TTC549 (cell line): ENCODE results near the gene CYP8B1.
"Not testable (repeated sequence)": the region's sequence is repeated elsewhere in the genome, so short reads cannot be mapped to it uniquely, and the experiment has no call there.

ENCODE experiments used
- FAIRE-seq: peaks from 2 replicates; lab custom pipeline; 2012; peaks lifted over from hg19 to GRCh38; lab: Jason Lieb, UNC

CYP8B1 gene

DNA sequence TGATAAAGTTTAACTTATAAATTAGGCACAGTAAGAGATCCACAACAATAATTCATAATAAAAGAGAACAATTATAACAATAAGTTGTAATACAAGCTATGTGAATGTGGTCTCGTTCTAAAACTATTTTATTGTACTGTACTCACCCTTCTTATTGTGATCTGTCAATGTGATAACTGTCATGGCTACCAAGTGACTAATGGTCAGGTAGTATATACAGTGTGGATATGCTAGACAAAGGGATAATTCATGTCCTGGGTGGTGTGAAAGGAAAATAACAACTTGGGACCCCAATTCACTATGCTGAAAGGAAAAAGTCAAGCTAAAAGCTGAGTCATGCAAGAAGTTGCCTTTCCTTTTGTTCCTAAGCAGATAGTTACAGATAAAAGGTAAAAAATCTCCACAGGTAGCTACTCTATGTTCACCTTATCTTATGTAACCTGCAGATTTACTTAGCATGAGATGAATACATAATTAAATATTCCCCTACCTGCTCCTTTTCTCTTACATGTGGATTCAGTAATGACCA is 10.7 kb upstream of the CYP8B1 start:
- no peak for FAIRE-seq

DNA sequence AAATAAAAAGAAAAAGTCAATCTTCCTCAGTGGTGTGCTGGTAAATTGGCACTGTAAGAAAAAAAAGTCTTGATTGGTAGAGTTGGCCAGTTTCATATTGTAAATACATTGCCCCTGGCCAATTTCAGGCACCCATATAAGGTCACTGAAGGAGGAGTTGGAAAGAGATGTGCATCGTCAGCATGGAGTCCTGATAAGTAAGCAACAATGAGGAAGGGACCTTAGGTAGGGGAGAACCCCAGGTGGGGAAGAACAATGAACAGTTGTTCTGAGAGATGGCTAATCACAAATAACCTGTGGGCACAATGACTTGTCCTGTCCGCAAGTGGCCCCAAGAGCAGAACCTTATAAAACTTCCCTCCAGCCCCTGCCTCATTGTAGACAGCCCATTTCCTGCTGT is 8.6 kb upstream of the CYP8B1 start:
- no peak for FAIRE-seq

DNA sequence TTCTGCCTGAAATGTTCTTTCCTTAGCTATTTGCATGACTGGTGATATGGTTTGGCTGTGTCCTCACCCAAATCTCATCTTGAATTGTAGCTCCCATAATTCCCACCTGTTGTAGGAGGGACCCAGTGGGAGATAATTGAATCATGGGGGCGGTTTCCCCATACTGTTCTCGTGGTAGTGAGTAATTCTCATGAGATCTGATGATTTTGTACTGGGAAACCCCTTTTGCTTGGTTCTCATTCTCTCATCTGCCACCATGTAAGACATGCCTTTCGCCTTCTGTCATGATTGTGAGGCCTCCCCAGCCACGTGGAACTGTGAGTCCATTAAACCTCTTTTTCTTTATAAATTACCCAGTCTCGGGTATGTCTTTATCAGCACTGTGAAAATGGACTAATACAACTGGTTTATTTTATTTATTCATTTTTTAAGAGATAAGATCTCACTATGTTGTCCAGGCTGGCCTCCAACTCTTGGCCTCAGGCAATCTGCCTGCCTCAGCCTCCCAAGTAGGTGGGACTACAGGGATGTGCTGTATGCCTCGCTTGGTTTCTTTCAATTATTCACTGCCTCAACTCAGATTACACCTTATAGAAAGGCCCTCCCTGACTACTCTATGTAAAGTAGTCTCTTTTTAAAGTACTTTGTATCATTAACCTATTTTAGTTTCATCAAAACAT is 7.7 kb upstream of the CYP8B1 start:
- not testable (repeated sequence) for FAIRE-seq

DNA sequence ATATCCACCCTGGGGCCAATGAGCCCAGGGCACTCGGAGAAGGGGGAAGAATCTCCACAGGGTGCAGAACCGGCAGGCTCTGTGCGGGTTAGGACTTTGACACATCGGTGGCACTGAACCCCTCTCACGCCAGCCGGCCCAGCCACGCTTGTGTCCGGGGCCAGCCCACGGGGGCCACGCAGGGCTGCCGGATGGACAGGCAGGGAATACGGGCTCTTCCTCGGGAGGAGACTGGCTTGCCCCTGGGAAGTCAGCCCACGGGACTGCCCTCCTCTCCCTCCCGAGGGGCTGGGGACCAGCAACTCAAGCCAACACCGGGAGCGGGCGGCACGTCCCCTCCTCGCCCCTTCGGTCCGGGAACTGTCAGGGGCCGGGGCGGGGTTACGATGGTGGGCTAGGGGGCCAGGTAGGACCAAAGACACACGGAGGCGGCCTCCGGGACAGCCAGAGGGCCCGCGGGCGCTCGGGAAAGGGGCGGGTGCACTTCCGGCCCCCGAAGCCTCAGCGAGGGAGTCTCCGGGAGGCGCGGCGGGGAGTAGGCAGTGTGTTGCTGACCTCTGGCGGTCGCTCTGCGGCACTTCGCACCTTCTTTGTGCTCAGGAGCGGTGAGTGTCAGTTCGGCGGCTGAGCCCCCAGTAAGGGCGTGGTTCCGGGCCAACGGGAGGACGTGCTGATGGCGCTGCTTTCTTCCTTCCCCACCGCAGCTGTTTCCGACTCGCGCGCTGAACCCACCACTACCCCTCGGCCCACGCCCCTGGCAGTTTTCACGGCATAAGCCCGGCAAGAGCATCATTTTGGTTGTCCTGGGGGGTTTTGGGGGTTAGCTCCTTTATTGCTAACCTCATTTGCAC is 5.1 kb upstream of the CYP8B1 start:
- FAIRE-seq = no peak

DNA sequence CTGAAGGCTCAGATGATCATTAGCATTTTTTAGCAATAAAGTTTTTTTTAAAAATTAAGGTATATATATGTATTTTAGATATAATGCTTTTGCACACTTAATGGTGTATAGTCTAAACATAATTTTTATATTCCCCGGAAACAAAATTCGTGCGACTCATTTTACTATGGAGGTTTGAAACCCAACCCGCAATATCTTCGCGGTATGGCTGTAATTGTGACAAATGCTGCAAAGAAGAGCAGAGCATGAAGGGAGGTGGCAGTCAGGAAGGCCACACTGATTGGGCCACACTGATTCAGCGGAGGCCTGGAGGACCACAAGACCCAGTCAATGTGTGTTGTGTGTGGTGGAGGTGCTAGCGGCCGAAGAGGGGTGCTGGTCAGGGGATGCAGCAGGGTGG is 4.5 kb upstream of the CYP8B1 start:
- no peak for FAIRE-seq

DNA sequence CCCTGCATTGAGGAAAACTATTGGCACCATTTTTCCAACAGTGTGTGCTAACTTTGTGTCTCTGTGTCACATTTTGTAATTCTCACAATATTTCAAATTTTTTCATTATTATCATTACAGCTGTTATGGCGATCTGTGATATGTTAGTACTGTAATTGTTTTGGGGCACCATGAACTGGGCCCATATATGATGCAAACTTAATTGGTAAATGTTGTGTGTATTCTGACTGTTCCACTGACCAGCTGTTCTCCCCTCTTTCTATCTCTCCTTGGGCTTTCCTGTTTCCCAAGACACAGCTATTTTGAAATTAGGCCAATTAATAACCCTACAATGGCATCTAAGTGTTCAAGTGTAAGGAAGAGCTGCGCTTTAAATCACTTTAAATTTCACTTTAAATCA is 2.2 kb upstream of the CYP8B1 start:
- no peak for FAIRE-seq

DNA sequence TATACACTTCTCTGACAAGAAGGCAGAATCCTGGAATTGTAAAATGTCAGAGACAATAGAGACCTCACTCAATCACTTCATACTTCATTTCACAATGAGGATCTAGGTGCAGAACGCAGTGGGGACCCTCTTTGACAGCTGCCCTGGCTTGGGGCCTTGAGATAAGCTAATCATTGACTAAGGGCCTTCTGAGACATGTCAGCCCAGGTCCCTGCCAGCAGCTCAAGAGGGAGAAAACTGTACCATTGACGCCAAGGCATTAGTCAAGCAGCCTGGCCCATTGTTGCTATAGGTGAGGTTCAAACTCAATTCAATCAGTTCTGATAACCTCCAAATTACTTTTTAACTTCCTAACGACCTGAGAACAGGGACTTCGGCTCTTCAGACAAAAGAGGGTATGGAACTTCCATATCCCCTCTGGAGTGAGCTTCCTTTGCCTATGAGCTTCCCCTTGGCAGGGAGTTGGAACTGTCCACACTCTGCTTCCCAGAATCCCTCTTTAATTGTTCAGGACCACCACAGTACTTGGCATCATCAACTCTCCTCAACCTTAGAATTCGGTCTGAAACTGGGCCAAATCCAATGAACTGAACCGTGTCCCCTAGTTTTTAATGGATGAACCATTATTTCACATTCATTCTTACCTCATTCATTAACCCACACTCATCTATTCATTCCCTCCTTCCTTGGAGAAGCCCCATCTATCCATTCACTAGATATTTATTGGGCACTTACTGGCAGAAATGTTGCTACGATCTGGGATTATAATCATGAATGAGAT is 1.5 kb upstream of the CYP8B1 start:
- no peak for FAIRE-seq

DNA sequence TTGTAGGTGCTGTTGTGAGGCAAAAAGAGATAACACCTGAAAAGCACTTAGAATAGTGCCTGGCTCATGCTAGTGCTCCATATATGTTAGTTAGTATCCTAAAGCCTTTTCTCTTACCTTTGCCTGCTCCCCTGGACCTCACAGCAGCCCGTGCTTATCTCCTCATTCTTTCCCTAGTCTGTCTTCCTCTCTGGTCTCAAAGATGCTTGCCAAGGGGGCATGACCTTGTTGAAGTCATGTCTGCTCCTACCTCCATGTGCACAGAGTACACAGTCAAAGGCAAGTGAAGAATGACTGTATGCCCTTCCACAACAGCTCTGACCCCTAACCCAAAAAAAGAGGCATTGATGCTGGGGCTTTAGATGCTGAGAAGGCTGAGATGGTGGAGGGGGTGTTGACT is 722 bp upstream of the CYP8B1 start:
- FAIRE-seq = no peak

DNA sequence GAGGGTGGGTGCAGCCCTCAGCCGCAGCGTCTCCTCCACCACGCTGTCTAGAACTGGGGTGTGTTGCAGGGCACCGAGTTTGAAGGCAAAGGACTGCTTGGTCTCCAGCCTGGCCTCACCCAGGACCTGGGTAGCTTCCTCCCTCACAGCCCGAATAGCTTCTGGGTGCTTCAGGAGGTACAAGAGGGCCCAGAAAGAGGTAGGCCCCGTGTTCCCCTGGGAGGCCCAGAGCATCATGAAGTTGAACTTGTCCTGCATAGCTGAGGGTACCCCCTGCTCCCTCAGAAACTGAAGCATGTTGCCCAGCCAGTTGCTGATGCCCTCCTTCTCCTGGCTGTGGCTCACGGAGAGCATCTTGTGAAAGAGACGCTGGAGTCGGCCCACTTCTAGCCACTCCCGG is 930 bp downstream of the CYP8B1 start:
- no peak for FAIRE-seq

DNA sequence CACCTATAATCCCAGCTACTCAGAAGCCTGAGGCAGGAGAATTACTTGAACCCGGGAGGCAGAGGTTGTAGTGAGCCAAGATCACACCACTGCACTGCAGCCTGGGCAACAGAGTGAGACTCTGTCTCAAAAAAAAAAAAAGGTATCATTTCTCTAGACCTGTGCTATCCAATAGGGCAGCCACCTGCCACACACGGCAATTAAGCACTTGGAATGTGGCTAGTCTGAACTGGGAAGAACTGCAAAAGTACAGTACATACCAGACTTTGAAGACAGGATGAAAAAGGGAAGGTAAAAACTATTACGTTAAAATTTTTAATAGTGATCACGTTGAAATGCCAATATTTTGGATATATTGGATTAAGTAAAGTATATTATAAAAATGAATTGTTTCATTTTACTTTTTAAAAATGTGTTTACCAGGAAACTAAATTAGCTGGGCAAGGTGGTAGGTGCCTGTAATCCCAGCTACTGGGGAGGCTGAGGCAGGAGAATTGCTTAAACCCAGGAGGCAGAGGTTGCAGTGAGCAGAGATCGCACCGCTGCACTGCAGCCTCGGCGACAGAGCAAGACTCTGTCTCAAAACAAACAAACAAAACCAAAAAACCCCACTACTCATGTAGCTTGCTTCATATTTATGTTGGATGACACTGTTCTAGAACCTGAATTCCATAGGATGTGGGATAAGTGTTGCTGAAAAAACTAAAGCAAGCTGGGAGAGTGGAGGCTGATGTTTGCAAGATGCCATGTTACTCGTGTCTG is 2.3 kb downstream of the CYP8B1 start:
- FAIRE-seq = no peak

DNA sequence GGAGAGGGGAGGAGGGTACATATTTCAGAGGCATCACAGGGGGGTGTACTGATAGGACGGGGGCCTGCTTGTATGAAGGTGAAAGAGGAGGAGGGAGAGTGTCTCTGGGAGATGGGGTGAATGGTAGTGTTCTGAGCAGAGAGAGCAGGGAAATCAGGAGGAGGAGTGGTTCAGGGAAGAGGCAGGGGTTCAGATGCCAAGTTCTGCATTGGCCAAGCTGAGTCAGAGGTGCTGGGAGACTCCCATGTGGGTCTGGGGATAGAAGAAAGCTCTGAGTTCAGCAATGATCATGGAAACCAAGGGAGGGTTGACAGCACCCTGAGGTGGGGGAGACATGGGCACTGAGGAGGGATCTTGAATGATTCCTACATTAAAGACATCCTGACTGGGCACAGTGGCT is 3.0 kb downstream of the CYP8B1 start:
- FAIRE-seq = no peak

DNA sequence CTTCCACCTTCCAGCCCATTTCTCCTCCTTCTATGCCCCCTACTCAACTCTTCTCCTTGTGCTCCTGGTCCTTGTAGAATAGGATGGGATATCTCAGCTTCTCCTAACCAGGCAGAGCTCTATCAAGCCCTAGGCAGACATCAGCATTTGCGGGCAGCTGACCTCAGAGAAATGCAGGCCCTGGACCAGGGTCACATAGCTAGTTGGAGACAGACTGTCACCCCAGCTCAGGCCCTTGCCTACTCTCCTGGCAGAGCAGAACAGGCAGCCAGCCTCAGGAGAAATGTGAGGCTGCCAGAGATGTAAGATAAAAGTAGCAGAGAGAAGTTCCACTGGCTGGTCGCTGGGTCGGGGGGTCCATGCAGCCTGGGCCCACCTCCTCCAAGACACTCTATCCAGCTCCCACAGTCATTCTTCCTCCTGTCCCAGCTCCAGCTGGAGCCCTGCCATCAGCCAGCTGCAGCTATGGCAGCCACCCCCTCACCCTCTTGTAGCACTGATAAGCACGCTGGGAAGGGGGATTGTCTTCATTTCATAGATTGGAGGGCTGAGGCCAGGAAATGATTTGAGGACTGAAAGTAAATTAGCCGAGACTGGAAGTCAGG is 4.0 kb downstream of the CYP8B1 start:
- FAIRE-seq = no peak

DNA sequence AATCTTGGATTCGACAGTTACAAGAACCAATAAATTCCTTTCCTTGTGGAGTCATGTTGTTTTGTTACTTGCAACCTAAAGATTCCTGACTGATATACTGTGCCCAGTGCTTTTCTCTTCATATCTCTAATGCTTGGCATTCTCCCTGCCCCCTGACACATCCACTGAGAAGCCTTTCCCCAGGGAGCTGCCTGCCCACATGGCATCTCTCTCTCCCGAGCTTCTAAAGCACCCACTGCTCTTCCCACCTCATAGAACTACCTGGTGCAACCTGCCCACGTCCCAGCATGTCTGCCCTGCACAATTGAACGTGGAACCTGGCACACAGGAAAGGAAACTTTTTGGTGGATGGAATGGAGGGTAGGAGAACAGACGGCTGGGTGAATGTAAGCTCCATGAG is 6.8 kb downstream of the CYP8B1 start:
- FAIRE-seq = no peak

DNA sequence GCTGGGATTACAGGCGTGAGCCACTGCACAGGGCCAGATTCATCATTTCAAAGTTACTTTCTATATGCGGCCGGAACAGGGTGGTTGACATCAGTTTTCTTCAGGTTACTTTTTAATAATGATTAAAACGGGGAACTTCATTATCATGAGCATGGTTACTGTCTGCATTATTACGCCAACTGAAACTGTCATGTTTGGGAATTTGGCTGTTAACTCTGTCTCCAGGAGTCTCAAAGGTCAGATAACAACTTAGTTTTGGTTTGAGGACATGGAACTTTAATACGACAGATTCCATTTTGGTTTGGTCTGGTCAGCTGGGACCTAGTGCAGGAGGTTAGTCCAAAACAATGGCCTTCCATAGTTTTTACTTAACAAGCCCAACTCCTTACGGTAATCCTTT is 8.5 kb downstream of the CYP8B1 start:
- FAIRE-seq = no peak

DNA sequence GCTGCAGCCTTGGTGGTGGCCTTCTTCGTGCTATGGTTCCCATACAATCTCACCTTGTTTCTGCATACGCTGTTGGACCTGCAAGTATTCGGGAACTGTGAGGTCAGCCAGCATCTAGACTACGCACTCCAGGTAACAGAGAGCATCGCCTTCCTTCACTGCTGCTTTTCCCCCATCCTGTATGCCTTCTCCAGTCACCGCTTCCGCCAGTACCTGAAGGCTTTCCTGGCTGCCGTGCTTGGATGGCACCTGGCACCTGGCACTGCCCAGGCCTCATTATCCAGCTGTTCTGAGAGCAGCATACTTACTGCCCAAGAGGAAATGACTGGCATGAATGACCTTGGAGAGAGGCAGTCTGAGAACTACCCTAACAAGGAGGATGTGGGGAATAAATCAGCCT is 10.4 kb downstream of the CYP8B1 start:
- no peak for FAIRE-seq

DNA sequence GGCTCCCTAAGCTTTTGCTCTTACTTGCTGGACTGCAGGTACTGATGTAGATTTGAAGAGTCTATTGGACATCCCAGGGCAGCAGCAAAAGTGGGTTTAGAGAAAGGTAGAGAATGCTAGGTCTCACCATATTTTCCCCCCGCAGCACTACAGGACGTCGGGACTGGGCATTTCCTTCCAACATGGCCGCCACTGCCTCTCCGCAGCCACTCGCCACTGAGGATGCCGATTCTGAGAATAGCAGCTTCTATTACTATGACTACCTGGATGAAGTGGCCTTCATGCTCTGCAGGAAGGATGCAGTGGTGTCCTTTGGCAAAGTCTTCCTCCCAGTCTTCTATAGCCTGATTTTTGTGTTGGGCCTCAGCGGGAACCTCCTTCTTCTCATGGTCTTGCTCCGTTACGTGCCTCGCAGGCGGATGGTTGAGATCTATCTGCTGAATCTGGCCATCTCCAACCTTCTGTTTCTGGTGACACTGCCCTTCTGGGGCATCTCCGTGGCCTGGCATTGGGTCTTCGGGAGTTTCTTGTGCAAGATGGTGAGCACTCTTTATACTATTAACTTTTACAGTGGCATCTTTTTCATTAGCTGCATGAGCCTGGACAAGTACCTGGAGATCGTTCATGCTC is 11.2 kb downstream of the CYP8B1 start:
- FAIRE-seq = no peak

DNA sequence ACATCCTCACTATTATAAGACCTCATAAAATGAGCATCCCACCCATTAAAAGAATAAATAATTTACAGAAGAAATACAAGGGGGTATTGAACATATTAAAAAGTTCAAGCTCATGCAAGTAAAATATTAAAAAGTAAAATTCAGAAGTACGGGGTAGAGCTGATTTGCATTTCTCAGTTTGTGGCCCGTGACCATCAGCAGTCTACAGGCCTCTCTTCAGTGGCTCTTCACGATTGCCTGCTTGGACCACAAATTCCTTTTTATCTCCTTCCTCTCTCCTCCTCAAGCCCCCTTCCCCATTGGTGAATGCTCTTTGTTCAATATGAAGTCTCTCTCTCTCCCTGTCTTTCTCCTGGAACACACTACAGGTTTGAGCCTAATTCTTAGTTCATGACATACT is 19.1 kb downstream of the CYP8B1 start:
- FAIRE-seq = no peak

DNA sequence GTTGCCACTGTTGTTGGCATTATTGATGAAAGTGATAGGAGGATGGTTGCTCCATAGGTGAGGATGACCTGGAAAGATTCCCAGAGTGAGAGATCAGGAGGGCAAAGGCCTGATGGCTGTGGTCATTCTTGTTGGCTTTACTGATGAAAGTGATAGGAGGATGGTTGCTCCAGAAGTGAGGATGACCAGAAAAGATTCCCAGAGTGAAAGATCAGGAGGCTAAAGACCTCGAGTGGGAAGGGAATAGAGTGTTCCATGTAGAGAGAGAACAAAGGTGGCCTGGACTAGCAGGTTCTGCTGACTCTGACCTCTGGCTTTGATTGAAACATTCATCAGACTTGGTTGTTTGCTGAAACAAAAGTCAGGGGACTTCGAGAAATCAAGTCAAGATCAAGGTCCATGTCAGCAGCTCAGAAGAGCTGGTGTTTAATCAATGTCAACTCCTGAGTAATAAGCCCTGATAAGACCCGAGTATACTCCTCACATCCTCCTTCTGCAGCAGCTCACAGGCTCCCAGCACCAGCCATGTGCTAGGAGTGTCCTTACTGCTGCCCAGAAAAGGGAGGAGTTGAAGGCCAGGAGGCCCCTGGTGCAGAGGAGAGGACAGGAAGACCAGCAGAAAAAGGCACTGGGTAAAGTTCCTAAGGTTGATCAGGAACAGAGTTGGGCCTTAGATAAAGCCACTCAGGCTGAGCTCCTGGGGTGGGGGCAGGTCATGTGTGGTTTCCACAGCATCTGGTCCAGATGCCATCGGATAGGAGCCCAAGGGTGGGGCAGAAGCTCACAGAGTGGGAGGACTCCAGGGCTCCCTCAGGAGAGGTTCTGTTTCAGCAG is 19.9 kb downstream of the CYP8B1 start:
- no peak for FAIRE-seq

DNA sequence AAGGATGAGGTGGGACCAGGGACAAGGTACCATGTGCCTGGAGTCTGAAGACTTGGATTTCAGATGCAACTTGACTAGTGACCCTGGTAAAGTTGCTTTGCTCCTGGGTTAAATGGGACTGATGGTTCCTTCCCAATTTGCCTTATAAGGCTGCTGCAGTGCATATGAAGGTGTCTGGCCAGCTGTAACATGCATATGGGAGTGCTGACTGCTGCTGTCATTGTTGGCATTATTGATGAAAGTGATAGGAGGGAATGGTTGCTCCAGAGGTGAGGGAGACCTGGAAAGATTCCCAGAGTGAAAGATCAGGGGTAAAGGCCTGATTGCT is 20.5 kb downstream of the CYP8B1 start:
- FAIRE-seq = no peak

DNA sequence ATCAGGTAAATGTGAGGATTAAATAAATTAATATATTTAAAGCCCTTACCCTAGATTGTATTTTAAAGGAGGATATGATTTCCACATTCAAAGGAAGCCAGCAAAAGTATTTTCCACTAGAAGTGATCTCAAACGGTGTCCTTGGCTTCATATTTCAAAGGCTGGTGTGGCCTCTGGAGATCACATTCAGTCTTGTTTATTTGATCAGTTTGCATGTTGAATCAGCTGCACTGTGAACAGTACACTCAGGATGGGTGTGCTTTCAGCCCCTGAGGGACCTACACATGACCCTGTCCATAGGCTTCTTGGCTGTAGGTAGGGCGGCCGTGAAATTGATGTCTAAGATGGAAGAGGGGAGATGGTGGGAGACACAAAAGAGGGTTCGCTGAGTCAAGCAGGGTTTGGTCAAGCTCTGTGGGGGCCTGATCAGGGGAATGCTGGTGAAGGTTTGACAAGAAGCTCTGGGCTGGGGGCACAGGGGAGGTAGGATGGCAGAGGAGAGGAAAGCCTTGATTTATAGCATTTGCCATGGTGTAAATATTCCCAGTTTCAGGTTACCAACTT is 21.9 kb downstream of the CYP8B1 start:
- FAIRE-seq = no peak
